ENCODE data around the gene IGFBP2.

Gene IGFBP2

DNA sequence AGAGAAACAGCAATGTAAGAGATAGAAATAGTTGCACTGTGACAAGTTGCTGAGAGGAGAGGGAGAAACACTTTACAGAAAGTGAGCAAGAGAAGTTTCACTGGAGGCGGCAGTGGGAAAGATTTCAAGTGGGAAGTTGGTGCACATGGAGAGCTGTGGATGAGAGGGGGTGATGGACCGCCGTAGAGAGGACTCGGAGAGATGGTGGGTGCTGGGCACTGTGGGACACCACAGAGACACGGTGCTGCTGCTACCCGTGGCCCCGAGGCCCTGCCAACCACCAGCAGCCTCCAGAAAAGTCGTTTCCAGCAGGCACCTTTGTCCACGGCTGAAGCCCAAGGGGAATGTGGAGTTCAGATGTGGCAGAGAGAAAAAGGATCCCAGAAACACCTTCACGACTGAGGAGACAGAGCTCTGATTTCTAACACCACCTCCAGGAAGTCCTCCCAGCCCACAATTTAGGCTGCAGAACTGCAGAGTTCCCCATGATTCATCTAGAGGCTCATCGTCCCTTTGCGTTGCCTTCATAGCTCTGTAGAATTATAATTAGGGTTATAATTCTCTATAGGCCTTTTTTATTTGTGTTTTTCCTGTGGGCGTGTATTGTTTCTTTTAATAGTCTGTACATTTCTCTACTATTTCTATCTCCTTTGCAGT is 15.9 kb upstream of the IGFBP2 start:
- Histone ChIP-seq H3K27me3 (replicated peaks; ENCODE audit: control insufficient read depth, insufficient read depth, low read length) (no peaks in the 10 kb centered on the region), H3K4me3 (replicated peaks; ENCODE audit: low read depth, low read length) (no peak overlapping the region), H3K36me3 (ENCODE audit: control insufficient read depth, insufficient read depth, low read length) (no peaks in the 10 kb centered on the region)
- TF ChIP-seq, protein P1, sequence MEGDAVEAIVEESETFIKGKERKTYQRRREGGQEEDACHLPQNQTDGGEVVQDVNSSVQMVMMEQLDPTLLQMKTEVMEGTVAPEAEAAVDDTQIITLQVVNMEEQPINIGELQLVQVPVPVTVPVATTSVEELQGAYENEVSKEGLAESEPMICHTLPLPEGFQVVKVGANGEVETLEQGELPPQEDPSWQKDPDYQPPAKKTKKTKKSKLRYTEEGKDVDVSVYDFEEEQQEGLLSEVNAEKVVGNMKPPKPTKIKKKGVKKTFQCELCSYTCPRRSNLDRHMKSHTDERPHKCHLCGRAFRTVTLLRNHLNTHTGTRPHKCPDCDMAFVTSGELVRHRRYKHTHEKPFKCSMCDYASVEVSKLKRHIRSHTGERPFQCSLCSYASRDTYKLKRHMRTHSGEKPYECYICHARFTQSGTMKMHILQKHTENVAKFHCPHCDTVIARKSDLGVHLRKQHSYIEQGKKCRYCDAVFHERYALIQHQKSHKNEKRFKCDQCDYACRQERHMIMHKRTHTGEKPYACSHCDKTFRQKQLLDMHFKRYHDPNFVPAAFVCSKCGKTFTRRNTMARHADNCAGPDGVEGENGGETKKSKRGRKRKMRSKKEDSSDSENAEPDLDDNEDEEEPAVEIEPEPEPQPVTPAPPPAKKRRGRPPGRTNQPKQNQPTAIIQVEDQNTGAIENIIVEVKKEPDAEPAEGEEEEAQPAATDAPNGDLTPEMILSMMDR (IDR thresholded peaks at IDR 0.05; ENCODE audit: insufficient read depth, low read length, poor library complexity, severe bottlenecking) = no peak
- DNase-seq (ENCODE audit: extremely low read depth, insufficient read length) = no peak

DNA sequence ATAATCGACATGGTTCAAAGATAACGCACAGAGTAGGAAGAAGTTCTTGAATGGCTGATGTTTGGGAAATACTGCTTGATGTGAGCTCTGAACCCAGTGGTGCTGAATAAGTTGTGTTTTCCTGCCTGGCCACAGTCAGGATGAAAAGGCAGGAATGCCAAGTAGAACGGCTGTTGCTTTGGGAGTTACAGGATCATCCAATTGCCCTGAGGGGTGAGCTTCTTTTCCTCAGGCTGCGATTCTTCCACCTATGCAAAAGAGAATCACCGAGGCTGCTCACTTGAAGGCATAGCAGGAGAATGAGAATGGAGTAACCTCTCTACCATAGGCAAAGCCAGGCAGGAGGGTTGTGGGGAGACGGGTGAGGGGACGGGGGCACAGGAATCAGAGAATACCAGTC is 14.4 kb upstream of the IGFBP2 start:
- no peaks in the 10 kb centered on the region for H3K36me3 ChIP-seq (ENCODE audit: control insufficient read depth, insufficient read depth, low read length)
- TF ChIP-seq, protein P1 (IDR thresholded peaks at IDR 0.05; ENCODE audit: insufficient read depth, low read length, poor library complexity, severe bottlenecking) = no peak
- H3K4me3 ChIP-seq (replicated peaks; ENCODE audit: low read depth, low read length) = no peak overlapping the region
- H3K27me3 ChIP-seq (replicated peaks; ENCODE audit: control insufficient read depth, insufficient read depth, low read length) = no peaks in the 10 kb centered on the region
- DNase-seq (ENCODE audit: extremely low read depth, insufficient read length) = no peak

DNA sequence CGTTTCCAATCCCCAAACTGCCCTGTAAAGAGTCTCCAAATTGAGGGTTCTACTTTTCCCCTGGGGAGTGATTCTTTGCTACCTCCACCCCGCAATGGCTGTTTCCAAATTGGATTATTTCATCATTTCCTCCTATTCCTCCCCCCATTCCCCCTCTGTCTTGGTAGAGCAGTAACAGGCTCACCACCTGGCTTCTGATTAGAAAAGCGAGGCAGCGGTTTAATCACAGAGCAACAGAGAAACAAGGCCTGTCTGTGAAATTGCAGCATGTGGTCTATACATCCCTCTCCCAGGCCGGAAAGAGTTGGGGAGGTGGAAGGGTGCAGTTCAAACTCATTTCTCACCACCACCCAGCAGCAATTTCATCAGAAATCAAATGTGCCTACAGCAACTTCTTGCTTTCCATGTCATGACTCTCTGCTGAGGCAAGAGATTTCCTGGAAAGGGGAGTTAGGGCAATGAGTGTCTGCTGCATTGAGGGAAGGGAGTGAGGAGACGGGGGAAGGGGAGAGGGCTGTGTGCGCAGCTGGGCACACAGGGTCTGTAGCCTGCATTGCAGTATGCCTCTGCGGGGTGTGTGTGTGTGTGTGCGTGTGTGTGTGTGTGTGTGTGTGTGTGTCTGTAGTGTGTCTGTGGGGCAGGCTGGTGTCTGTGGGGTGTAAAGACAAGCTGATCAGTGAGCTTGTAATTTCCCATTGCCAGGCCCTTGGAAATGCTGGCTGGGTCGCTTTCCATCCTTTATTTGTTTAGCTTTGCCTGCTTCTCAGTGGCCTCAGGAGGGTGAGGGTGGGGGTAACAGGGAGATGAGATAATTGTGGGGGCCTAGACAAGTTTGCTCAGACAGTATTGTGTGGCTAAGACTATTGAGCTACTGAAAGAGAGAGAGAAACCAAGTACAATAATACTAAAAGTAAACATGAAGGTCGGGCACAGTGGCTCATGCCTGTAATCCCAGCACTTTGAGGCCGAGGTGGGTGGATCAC is 13.5 kb upstream of the IGFBP2 start:
- H3K4me3 ChIP-seq (replicated peaks; ENCODE audit: low read depth, low read length) = no peak overlapping the region
- no peaks in the 10 kb centered on the region; the same call in none of the 2 replicates for H3K27me3 ChIP-seq (replicated peaks; ENCODE audit: control insufficient read depth, insufficient read depth, low read length)
- no peak for DNase-seq (ENCODE audit: extremely low read depth, insufficient read length)
- no peaks in the 10 kb centered on the region for H3K36me3 ChIP-seq (ENCODE audit: control insufficient read depth, insufficient read depth, low read length)
- TF ChIP-seq, protein P1 (IDR thresholded peaks at IDR 0.05; ENCODE audit: insufficient read depth, low read length, poor library complexity, severe bottlenecking) = no peak

DNA sequence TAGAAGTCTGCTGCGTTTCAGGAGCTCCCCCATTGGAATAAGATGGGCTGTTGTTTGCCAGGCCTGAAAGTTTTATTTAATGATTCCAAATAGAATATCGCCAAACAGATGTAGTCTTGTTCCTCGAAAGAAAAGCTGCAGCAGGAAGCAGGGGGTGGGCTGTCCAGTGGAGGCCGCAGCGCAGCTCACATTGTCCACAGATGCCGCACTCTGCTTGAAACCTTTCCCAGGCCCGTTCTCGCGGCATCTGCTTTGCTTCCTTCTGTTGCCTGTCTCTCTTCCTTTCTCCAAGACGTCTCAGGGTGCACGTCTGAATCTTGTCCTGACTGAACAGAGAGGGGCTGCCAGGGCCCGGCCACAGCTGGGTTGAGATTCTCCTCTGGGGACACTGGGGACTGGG is 12.4 kb upstream of the IGFBP2 start:
- TF ChIP-seq, protein P1 (IDR thresholded peaks at IDR 0.05; ENCODE audit: insufficient read depth, low read length, poor library complexity, severe bottlenecking) = no peak
- DNase-seq (ENCODE audit: extremely low read depth, insufficient read length) = no peak
- no peak overlapping the region for H3K4me3 ChIP-seq (replicated peaks; ENCODE audit: low read depth, low read length)
- no peaks in the 10 kb centered on the region for H3K36me3 ChIP-seq (ENCODE audit: control insufficient read depth, insufficient read depth, low read length)
- no peaks in the 10 kb centered on the region; the same call in none of the 2 replicates for H3K27me3 ChIP-seq (replicated peaks; ENCODE audit: control insufficient read depth, insufficient read depth, low read length)

DNA sequence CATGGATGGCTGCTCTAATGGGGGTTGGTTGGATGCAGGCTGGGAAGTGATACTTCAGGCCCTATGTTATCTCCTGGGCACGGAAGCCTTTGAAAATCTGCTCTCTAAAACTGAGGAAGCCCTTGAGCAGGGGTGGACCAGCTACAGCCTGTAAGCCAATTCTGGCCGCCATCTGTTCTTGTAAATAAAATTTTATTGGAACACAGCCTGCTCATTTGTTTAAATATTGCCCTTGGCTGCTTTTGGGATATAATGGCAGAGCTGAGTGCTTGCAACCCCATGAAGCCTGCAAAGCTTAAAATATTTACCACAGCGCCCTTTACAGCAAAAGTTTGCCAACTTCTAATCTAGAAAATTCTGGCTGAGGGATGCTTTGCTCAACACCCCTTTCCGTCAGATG is 11.9 kb upstream of the IGFBP2 start:
- DNase-seq (ENCODE audit: extremely low read depth, insufficient read length) = no peak
- Histone ChIP-seq H3K4me3 (replicated peaks; ENCODE audit: low read depth, low read length) (no peak overlapping the region), H3K27me3 (replicated peaks; ENCODE audit: control insufficient read depth, insufficient read depth, low read length) (peaks cover under 1% of the 10 kb centered on the region), H3K36me3 (ENCODE audit: control insufficient read depth, insufficient read depth, low read length) (no peaks in the 10 kb centered on the region)
- TF ChIP-seq, protein P1 (IDR thresholded peaks at IDR 0.05; ENCODE audit: insufficient read depth, low read length, poor library complexity, severe bottlenecking) = no peak

Data from GM06990 (cell line).